Measurements from ENCODE around the gene GSC2.

GSC2 gene, protein sequence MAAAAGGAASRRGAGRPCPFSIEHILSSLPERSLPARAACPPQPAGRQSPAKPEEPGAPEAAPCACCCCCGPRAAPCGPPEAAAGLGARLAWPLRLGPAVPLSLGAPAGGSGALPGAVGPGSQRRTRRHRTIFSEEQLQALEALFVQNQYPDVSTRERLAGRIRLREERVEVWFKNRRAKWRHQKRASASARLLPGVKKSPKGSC

DNA sequence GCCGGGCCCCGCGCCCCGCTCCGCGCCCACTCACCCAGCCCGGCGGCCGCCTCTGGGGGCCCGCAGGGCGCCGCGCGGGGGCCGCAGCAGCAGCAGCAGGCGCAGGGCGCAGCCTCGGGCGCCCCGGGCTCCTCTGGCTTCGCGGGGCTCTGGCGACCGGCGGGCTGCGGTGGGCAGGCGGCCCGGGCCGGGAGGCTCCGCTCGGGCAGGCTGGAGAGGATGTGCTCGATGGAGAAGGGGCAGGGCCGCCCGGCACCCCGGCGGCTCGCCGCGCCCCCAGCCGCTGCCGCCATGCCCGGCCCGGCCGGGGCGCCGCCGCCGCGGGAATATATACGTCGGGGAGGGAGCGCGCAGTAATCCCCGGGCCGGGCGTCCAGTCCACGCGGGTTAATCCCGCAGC is at the start of gene GSC2:
GSC2 (minus strand) TSS at position 302 of the 400 bp plus-strand sequence; CDS start at position 293, 9 bp downstream.
- Mint-ChIP-seq H3K4me3 (peak within 1 kb of the TSS in 2 of 3 experiments; percentile 19 to 71), H3K9me3 (peaks cover 13% of the 10 kb centered on the region), H3K36me3 (ENCODE audit: low read depth) (peaks cover 4% of the 10 kb centered on the region), H3K27ac (no peak within 1 kb of the TSS), H3K4me1 (no peaks in the 10 kb centered on the region), H3K27me3 (ENCODE audit: low read depth) (peaks cover 84% of the 10 kb centered on the region)
- TF ChIP-seq, protein P1, sequence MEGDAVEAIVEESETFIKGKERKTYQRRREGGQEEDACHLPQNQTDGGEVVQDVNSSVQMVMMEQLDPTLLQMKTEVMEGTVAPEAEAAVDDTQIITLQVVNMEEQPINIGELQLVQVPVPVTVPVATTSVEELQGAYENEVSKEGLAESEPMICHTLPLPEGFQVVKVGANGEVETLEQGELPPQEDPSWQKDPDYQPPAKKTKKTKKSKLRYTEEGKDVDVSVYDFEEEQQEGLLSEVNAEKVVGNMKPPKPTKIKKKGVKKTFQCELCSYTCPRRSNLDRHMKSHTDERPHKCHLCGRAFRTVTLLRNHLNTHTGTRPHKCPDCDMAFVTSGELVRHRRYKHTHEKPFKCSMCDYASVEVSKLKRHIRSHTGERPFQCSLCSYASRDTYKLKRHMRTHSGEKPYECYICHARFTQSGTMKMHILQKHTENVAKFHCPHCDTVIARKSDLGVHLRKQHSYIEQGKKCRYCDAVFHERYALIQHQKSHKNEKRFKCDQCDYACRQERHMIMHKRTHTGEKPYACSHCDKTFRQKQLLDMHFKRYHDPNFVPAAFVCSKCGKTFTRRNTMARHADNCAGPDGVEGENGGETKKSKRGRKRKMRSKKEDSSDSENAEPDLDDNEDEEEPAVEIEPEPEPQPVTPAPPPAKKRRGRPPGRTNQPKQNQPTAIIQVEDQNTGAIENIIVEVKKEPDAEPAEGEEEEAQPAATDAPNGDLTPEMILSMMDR (IDR thresholded peaks at IDR 0.05; ENCODE audit: unreplicated experiment in 3 of 3): no peak

DNA sequence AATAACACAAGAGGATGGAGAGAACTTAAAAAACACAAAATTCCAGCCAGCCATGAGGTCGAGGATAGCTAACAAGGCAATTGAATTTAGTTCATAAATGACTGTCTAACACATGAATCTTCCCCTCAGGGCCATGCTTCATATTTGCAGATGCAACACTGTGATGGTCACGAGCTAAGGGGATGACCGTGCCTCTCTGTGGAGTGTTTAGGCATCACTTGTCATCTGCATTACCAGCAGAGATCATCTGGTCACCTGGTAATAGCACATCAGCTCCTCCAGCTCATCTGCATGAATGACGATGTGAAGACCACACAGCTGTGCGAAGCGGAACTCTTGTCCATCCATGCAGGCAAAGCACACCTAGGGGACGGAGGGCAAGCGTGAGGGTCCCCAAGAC is 49.4 kb upstream of the GSC2 start:
- TF ChIP-seq, protein P1 (IDR thresholded peaks at IDR 0.05; ENCODE audit: unreplicated experiment in 3 of 3): no peak
- H3K27me3 Mint-ChIP-seq (ENCODE audit: low read depth): no peaks in the 10 kb centered on the region
- H3K4me3 Mint-ChIP-seq: no peak overlapping the region
- no peaks in the 10 kb centered on the region for H3K9me3 Mint-ChIP-seq
- no peak overlapping the region for H3K27ac Mint-ChIP-seq
- no peaks in the 10 kb centered on the region for H3K4me1 Mint-ChIP-seq
- H3K36me3 Mint-ChIP-seq (ENCODE audit: low read depth): no peaks in the 10 kb centered on the region

DNA sequence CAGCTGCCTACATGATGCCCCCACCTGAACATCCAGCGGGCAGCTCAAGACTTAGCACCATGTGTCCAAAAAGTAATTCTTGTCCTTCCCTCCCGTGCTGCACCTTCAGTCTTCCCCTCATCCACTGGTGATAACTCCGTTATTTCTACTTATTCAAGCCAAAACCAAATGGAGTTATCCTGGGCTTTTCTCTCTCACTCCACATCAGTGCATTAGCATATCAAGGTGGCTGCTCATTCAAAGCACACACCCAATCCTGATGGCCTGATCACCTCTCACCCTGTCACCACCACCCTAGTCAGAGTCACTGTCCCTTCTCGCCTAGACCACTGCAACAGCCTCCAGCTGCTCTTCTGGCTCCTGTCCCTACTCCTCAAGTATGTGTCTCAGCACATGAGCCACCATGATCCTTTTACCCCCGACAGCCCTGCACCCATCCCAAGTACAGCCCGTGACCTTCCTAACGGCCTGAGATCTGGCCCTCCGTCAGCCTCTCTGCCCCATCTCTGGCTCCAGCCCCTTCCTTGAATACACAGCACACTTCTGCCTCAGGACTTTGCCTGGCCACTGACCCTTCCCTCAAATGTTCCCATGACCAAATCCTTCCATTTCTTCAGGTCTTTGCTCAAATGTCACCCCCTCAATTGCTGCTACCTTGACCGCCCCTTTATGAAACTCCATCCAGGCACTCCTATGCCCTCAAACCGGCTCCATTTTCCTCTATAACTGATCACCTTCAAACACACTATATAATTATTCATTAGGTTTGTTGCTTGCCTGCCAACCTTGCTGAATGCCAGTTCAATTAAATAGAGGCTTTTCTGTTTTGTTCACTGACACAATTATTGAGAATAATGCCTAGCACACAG is 48.1 kb upstream of the GSC2 start:
- Mint-ChIP-seq H3K27me3 (ENCODE audit: low read depth) (no peaks in the 10 kb centered on the region), H3K4me3 (no peak overlapping the region), H3K4me1 (no peaks in the 10 kb centered on the region), H3K36me3 (ENCODE audit: low read depth) (peaks cover under 1% of the 10 kb centered on the region), H3K27ac (no peak overlapping the region), H3K9me3 (no peaks in the 10 kb centered on the region)
- TF ChIP-seq, protein P1 (IDR thresholded peaks at IDR 0.05; ENCODE audit: unreplicated experiment in 3 of 3): no peak

DNA sequence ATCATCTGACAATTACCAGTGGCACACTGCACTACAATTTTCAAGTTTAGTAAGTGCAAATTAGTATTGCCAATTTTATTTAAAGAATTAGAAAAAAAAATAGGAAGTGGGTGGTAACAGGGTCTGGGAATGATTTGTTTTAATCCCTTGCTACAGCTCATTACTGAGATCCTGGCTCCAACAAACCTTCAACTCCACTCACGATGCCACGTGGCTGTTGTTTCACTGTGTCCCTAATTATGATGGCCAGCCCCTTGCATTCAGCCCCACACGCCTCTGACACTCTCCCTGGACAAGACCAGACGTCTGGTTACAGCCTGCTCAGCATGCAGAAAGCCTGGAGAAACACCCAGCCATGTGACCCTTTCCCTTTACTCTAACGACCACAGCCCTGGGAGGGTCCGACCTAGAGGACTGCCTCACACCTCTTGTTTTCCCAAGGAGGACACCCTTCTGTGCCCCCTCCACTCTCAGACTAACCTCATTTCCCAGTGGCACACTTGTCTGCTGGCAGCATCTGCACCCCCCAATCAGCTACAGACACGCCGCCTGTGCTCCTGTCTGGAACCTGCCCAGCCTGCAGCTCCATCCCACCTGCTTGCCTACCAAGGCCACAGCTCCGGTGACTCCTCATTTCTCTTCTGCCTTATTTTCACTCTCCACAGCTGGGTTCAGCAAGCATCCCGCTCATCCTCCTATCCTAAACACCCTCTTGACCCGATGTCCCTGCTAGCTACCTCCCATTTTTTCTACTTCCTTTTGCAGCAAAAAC is 46.9 kb upstream of the GSC2 start:
- Mint-ChIP-seq H3K4me3 (no peak overlapping the region), H3K4me1 (no peaks in the 10 kb centered on the region), H3K9me3 (no peaks in the 10 kb centered on the region), H3K27me3 (ENCODE audit: low read depth) (no peaks in the 10 kb centered on the region), H3K36me3 (ENCODE audit: low read depth) (peaks cover 3% of the 10 kb centered on the region), H3K27ac (no peak overlapping the region)
- TF ChIP-seq, protein P1 (IDR thresholded peaks at IDR 0.05; ENCODE audit: unreplicated experiment in 3 of 3): no peak

DNA sequence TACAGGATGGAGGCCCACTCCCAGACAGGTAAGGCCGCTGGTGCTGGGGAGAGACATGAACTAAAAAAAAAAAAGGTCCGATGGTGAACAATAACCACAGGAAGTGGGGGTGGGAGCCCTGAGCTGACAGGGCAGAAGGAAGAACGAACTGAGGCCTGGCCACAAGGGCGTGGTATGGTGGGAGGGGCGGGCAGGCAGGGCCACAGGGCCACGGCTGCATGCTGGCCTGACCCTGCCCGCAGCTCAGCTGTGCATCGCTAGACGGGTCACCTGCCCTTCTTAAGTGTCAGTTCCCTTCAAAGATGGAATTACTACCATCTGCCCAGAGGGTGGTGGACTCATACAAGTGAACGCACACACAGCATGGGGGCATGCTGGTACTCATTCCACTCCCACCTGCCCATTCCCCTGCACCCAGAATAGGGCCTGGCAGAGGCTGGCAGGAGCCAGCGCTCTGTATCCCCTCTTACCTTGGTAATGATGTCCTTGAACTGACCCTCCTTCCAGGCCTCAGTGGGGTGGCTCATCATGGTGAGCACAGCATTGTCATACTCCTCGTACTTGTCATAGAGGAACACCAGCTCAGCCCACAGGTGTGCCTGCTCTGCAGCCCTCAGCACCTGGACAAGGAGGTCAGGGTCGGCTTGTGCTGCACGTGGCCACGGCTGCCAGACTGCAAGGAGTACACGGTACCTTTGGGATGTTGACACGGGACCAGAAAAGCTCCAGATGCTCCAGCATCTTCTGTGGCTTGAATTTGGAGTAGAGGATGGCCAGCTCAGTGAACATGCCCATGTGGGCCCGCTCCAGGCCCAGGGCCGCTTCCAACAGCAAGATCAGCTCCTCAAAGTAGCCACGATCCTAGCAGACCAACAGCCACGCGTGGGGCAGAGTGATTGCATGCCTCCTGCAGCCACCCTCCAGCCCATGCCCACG is 46.0 kb upstream of the GSC2 start:
- Mint-ChIP-seq H3K9me3 (no peaks in the 10 kb centered on the region), H3K27ac (no peak overlapping the region), H3K27me3 (ENCODE audit: low read depth) (no peaks in the 10 kb centered on the region), H3K36me3 (ENCODE audit: low read depth) (peaks cover 3% of the 10 kb centered on the region), H3K4me1 (no peaks in the 10 kb centered on the region), H3K4me3 (no peak overlapping the region)
- TF ChIP-seq, protein P1 (IDR thresholded peaks at IDR 0.05; ENCODE audit: unreplicated experiment in 3 of 3): no peak
